K562 (cell line): Measurements from ENCODE around the gene SPRED2. TPM values are rescaled to one million over a fixed set of nuclear protein-coding genes. Genes with fewer than 3 reads are reported as not detected.

Experiments used
- ASH1L ChIP-seq: fragments of 450-650 bp; IDR thresholded peaks from 2 replicates; pipeline ENCODE4 v1.6.1; 2018; ENCODE audit warnings: borderline replicate concordance, mild to moderate bottlenecking, low read depth; ENCODE audit not compliant: partially characterized antibody
- CBX8 ChIP-seq: fragments of 200-600 bp; sonication (generic); IDR thresholded peaks from 2 replicates; pipeline ENCODE4 v1.6.1; 2012; ENCODE audit warnings: borderline replicate concordance, mixed run types, low read depth, mild to moderate bottlenecking, moderate library complexity, mixed read lengths, low read length, control low read depth, inconsistent platforms; ENCODE audit not compliant: poor library complexity, severe bottlenecking; ENCODE audit errors: extremely low read depth
- ELF2 ChIP-seq: fragments of 250-450 bp; sonication (Bioruptor Pico); IDR thresholded peaks from 2 replicates; pipeline ENCODE4 v1.5.0; 2021; ENCODE audit warnings: mild to moderate bottlenecking
- FOXJ2 ChIP-seq: fragments of 200-800 bp; sonication (Bioruptor generic); IDR thresholded peaks from 2 replicates; pipeline ENCODE4 v1.6.1; 2016; ENCODE audit warnings: missing genetic modification characterization, missing compliant biosample characterization
- GATA2 ChIP-seq: sonication (generic); formaldehyde crosslinking; IDR thresholded peaks from 2 replicates; pipeline ENCODE4 v1.4.0; 2020; ENCODE audit warnings: mild to moderate bottlenecking, missing genetic modification reagents
- GTF2F1 ChIP-seq: IDR thresholded peaks from 2 replicates; pipeline ENCODE4 v1.6.1; 2011; ENCODE audit warnings: low read depth, low read length, improper control_type of control experiment
- PHF20 ChIP-seq: fragments of 450-650 bp; IDR thresholded peaks from 2 replicates; pipeline ENCODE4 v1.6.1; 2018; ENCODE audit not compliant: partially characterized antibody
- PYGO2 ChIP-seq: fragments of 450-650 bp; IDR thresholded peaks from 2 replicates; pipeline ENCODE4 v1.6.1; 2016; ENCODE audit warnings: mild to moderate bottlenecking, missing genetic modification characterization, moderate library complexity, missing compliant biosample characterization
- RBM34 ChIP-seq: fragments of 200-400 bp; formaldehyde crosslinking; IDR thresholded peaks from 2 replicates; pipeline ENCODE4 v1.6.1; 2018; ENCODE audit warnings: low read length, borderline replicate concordance; ENCODE audit not compliant: insufficient read depth
- SP2 ChIP-seq: IDR thresholded peaks from 2 replicates; pipeline ENCODE4 v1.6.1; 2011; ENCODE audit warnings: mild to moderate bottlenecking, low read depth, low read length, moderate library complexity; ENCODE audit not compliant: poor library complexity, severe bottlenecking; ENCODE audit errors: extremely low read depth
- ZNF217 ChIP-seq: sonication (generic); formaldehyde crosslinking; IDR thresholded peaks from 2 replicates; pipeline ENCODE4 v1.8.0; 2022; ENCODE audit warnings: mild to moderate bottlenecking, missing genetic modification reagents
- ZNF347 ChIP-seq: fragments of 450-650 bp; formaldehyde crosslinking; IDR thresholded peaks from 2 replicates; pipeline ENCODE4 v1.4.0; 2020; ENCODE audit warnings: low read depth, mild to moderate bottlenecking, moderate library complexity
- polyA plus RNA-seq, 8 experiments: library from polyadenylated mRNA; depleted of rRNA in 4 of 8; stranded (reverse) in 5 of 8; unstranded in 3 of 8; fragments of >200 nt; fragmentation: Nextera tagmentation in 2 of 8; fragmentation: Illumina TruSeq in 1 of 8; extraction: Ambion mirVana in 2 of 8; extraction: Trizol in 1 of 8; gene quantifications; 2 replicates each; pipeline versions ENCODE4 v1.2.1 to v1.2.3, GENCODE V29; 2011 to 2014; ENCODE audit warnings: inconsistent platforms in 1 of 8, missing spikeins in 1 of 8
- total RNA-seq, 7 experiments: library from RNA; depleted of rRNA in 6 of 7; stranded (reverse); fragments of >200 nt in 6 of 7; fragmentation: Illumina TruSeq in 2 of 7; extraction: Trizol in 2 of 7; gene quantifications; 2 replicates each; pipeline versions ENCODE4 v1.2.1 to v1.2.3, GENCODE V29; 2011 to 2021; ENCODE audit warnings: low replicate concordance in 1 of 7
- TF ChIP-seq, protein P1 (sequence below): IDR thresholded peaks from 2 replicates; pipeline ENCODE4 v1.6.1; 2016; ENCODE audit warnings: missing genetic modification characterization, missing compliant biosample characterization
- TF ChIP-seq, protein P2 (sequence below): fragments of 450-650 bp; IDR thresholded peaks from 2 replicates; pipeline ENCODE4 v1.6.1; 2016; ENCODE audit warnings: antibody characterized with exemption
- TF ChIP-seq, protein P3 (sequence below): sonication (generic); formaldehyde crosslinking; IDR thresholded peaks from 2 replicates; pipeline ENCODE4 v1.8.0; 2023; ENCODE audit warnings: mild to moderate bottlenecking, missing genetic modification reagents
- TF ChIP-seq, protein P4 (sequence below): sonication (generic); formaldehyde crosslinking; IDR thresholded peaks from 2 replicates; pipeline ENCODE4 v1.8.1; 2023; ENCODE audit warnings: missing genetic modification reagents, mild to moderate bottlenecking, borderline replicate concordance

SPRED2 gene
- total and polyA plus RNA-seq, 9 of the 15 experiments (the other 6 are each of a cell fraction or from before 2014, with no cell fraction given) = 4.6 to 50.8 (median 14.1) TPM

DNA sequence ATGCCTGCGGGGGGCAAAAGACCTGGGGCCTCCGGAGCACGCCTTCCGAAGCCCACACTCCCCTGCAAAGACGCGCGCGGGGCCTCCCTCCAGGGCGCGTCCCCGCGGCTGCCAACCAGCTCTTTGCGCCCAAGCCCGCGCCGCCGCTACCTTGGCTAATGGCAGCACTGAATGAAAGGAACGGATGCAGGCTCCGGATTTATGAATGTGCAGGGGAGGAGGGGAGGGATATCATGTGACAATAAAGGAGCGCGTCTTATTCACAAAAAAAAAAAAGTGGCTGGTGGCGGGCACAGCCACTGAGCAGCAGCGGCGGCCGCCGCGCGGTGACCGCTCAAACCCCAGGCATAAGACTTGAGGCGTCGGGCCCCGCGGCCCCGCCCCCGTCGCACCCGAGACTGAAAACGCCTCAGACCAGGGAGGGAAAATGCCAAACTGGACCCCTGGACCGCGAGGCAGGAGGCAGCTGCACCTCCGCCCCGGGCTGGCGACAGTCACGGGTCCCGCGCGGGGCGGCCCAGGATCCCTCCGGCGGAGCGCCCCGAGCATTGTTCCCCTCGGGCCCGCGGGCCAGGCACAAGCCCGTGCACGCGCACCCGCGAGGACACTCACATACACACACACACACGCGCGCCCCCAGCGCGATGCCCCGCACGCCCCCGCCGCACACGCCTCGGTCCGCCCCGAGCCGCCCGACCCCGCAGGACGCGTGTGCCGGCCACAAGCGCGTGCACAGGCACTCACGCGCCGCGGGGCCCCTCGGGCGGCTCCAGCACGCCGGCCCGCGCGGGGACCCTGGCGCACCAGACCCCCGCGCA lies 1.6 kb downstream of the SPRED2 start (continued):
- TF ChIP-seq PHF20 (no peak), PYGO2 (tag) (no peak), ZNF217 (CRISPR knock-in tag) (no peak), SP2 (no peak), RBM34 (no peak), GTF2F1 (no peak), FOXJ2 (tag) (no peak), ASH1L (no peak), ZNF347 (CRISPR knock-in tag) (no peak), CBX8 (no peak), GATA2 (no peak), ELF2 (CRISPR knock-in tag) (no peak)
- TF ChIP-seq, protein P1, sequence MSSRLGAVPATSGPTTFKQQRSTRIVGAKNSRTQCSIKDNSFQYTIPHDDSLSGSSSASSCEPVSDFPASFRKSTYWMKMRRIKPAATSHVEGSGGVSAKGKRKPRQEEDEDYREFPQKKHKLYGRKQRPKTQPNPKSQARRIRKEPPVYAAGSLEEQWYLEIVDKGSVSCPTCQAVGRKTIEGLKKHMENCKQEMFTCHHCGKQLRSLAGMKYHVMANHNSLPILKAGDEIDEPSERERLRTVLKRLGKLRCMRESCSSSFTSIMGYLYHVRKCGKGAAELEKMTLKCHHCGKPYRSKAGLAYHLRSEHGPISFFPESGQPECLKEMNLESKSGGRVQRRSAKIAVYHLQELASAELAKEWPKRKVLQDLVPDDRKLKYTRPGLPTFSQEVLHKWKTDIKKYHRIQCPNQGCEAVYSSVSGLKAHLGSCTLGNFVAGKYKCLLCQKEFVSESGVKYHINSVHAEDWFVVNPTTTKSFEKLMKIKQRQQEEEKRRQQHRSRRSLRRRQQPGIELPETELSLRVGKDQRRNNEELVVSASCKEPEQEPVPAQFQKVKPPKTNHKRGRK (tag) = no peak
- TF ChIP-seq, protein P2, sequence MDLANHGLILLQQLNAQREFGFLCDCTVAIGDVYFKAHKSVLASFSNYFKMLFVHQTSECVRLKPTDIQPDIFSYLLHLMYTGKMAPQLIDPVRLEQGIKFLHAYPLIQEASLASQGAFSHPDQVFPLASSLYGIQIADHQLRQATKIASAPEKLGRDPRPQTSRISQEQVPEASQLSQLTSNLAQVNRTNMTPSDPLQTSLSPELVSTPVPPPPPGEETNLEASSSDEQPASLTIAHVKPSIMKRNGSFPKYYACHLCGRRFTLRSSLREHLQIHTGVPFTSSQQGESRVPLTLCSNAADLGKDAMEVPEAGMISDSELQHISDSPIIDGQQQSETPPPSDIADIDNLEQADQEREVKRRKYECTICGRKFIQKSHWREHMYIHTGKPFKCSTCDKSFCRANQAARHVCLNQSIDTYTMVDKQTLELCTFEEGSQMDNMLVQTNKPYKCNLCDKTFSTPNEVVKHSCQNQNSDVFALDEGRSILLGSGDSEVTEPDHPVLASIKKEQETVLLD = no peak
- TF ChIP-seq, protein P3, sequence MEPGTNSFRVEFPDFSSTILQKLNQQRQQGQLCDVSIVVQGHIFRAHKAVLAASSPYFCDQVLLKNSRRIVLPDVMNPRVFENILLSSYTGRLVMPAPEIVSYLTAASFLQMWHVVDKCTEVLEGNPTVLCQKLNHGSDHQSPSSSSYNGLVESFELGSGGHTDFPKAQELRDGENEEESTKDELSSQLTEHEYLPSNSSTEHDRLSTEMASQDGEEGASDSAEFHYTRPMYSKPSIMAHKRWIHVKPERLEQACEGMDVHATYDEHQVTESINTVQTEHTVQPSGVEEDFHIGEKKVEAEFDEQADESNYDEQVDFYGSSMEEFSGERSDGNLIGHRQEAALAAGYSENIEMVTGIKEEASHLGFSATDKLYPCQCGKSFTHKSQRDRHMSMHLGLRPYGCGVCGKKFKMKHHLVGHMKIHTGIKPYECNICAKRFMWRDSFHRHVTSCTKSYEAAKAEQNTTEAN (CRISPR knock-in tag) = no peak
- TF ChIP-seq, protein P4, sequence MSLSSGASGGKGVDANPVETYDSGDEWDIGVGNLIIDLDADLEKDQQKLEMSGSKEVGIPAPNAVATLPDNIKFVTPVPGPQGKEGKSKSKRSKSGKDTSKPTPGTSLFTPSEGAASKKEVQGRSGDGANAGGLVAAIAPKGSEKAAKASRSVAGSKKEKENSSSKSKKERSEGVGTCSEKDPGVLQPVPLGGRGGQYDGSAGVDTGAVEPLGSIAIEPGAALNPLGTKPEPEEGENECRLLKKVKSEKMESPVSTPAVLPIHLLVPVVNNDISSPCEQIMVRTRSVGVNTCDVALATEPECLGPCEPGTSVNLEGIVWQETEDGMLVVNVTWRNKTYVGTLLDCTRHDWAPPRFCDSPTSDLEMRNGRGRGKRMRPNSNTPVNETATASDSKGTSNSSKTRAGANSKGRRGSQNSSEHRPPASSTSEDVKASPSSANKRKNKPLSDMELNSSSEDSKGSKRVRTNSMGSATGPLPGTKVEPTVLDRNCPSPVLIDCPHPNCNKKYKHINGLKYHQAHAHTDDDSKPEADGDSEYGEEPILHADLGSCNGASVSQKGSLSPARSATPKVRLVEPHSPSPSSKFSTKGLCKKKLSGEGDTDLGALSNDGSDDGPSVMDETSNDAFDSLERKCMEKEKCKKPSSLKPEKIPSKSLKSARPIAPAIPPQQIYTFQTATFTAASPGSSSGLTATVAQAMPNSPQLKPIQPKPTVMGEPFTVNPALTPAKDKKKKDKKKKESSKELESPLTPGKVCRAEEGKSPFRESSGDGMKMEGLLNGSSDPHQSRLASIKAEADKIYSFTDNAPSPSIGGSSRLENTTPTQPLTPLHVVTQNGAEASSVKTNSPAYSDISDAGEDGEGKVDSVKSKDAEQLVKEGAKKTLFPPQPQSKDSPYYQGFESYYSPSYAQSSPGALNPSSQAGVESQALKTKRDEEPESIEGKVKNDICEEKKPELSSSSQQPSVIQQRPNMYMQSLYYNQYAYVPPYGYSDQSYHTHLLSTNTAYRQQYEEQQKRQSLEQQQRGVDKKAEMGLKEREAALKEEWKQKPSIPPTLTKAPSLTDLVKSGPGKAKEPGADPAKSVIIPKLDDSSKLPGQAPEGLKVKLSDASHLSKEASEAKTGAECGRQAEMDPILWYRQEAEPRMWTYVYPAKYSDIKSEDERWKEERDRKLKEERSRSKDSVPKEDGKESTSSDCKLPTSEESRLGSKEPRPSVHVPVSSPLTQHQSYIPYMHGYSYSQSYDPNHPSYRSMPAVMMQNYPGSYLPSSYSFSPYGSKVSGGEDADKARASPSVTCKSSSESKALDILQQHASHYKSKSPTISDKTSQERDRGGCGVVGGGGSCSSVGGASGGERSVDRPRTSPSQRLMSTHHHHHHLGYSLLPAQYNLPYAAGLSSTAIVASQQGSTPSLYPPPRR = no peak
